ENCODE data around the gene CPEB1. TPM values are rescaled to one million over a fixed set of nuclear protein-coding genes. Genes with fewer than 3 reads are reported as not detected.

Gene CPEB1
- total and polyA plus RNA-seq, 2 of the 13 experiments (the other 11 are each of a cell fraction or from before 2014, with no cell fraction given) = 0.03 to 0.07 TPM

DNA sequence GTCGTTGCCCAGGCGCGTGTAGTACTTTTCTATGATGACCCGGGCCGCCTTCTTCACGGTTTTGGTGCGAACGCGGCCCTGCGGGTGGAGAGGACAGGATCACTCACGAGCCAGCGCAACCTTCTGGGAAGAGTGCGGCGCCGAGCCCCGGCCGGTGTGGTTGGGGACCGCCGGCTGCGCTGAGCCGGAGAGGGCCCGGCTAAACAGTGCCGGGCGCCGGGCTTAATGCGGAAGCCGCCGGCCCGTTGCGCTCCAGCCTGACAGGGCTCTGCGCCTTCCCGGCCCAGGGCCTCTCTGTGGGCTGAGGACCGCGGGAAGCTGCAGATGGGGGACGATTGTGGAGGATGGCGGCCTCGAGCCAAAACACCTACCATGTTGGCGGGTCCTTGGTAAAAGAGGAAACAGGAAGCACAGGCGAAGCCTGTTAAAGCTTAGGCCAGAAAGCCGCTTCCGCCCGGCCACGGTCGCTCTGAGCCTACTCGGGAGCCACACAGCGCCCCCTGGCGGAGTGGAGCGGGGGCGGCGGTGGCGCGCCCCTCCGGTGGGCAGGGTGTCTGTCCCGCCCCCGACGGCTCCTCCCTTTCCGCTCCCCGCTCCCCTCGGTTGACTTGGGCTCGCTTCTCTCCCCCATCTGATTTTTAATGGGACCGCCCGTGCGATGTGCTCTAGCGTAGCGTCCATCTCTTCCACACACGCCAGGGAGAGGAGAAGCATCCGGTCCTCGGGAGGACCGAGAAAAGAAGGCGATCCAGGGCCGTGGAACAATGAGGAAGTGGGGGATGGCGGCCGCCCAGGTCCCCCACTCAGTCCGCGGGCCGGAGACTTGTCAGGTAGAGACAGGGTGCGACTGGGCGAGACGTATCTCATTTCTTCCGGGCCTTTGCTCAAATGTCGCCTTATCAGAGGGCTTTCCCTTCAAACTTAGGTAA, 106.8 kb downstream of the CPEB1 start, which contains the start of gene RPS17 (continued):
- peak; percentile 89; the same call in 1 of the 2 replicates for TF ChIP-seq THAP7 (CRISPR knock-in tag; IDR thresholded peaks at IDR 0.05)
- TF ChIP-seq CTCF (CRISPR knock-in tag; IDR thresholded peaks at IDR 0.05) = peak; percentile 98
- peak; percentile 88; the same call in 1 of the 2 replicates for TF ChIP-seq ZNF232 (CRISPR knock-in tag; IDR thresholded peaks at IDR 0.05; ENCODE audit: borderline replicate concordance)
- TF ChIP-seq ZNF614 (CRISPR knock-in tag; IDR thresholded peaks at IDR 0.05; ENCODE audit: borderline replicate concordance) = peak; percentile 63
- 0 out of 2 replicates have a peak, but pooled peaks have one; percentile 18 for TF ChIP-seq HNF4G (IDR thresholded peaks at IDR 0.05; ENCODE audit: borderline replicate concordance, low read depth, low read length)
- no peak for TF ChIP-seq HNF4G (CRISPR knock-in tag; IDR thresholded peaks at IDR 0.05; ENCODE audit: borderline replicate concordance, low read depth)
- TF ChIP-seq ZNF138 (CRISPR knock-in tag; IDR thresholded peaks at IDR 0.05; ENCODE audit: low read depth) = peak; percentile 62; the same call in 1 of the 2 replicates
- TF ChIP-seq ARID3A (IDR thresholded peaks at IDR 0.05; ENCODE audit: low read depth, low read length) = 0 out of 2 replicates have a peak, but pooled peaks have one; percentile 22
- peak; percentile 94 for TF ChIP-seq ZNF780A (CRISPR knock-in tag; IDR thresholded peaks at IDR 0.05)
- no peak for TF ChIP-seq NR3C1 (CRISPR knock-in tag; IDR thresholded peaks at IDR 0.05)
- TF ChIP-seq SOX13 (IDR thresholded peaks at IDR 0.05) = no peak; the same call in 1 of the 2 replicates
- peak in 1 of 2 experiments; percentile 70; a peak in 1 of 4 replicates for TF ChIP-seq SOX13 (CRISPR knock-in tag; conservative IDR thresholded peaks at IDR 0.05 in 1 of 2, IDR thresholded peaks at IDR 0.05 in 1 of 2)
- peak; percentile 62; the same call in 1 of the 2 replicates for TF ChIP-seq MYPOP (CRISPR knock-in tag; IDR thresholded peaks at IDR 0.05)
- no peak for TF ChIP-seq GPN1 (CRISPR knock-in tag; IDR thresholded peaks at IDR 0.05; ENCODE audit: borderline replicate concordance)
- TF ChIP-seq, protein P1, sequence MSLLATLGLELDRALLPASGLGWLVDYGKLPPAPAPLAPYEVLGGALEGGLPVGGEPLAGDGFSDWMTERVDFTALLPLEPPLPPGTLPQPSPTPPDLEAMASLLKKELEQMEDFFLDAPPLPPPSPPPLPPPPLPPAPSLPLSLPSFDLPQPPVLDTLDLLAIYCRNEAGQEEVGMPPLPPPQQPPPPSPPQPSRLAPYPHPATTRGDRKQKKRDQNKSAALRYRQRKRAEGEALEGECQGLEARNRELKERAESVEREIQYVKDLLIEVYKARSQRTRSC (CRISPR knock-in tag; IDR thresholded peaks at IDR 0.05; ENCODE audit: low read depth) = peak; percentile 65; the same call in 1 of the 2 replicates
- TF ChIP-seq KDM5B (CRISPR knock-in tag; IDR thresholded peaks at IDR 0.05; ENCODE audit: borderline replicate concordance) = peak; percentile 68; the same call in 1 of the 2 replicates
- TF ChIP-seq BRCA1 (CRISPR knock-in tag; IDR thresholded peaks at IDR 0.05) = peak; percentile 91; the same call in 1 of the 2 replicates
- TF ChIP-seq ZNF619 (CRISPR knock-in tag; IDR thresholded peaks at IDR 0.05) = no peak; the same call in 1 of the 2 replicates
- TF ChIP-seq ZNF224 (CRISPR knock-in tag; IDR thresholded peaks at IDR 0.05) = no peak; the same call in 1 of the 2 replicates
- TF ChIP-seq AKAP8 (CRISPR knock-in tag; IDR thresholded peaks at IDR 0.05) = peak; percentile 59; the same call in 1 of the 2 replicates

Measured in HepG2 (cell line).